GM12892 (cell line): Measurements from ENCODE around the gene CCNDBP1.
A peak's percentile ranks its signal among the peaks of the same experiment; 100 is the strongest.

ENCODE experiments used
- POLR2A ChIP-seq: IDR thresholded peaks from 2 replicates; pipeline ENCODE4 v1.6.1; 2011; ENCODE audit warnings: low read depth, low read length, control low read depth
- TAF1 ChIP-seq: IDR thresholded peaks from 2 replicates; pipeline ENCODE4 v1.6.1; 2011; ENCODE audit warnings: low read depth, mild to moderate bottlenecking, control low read depth, low read length, borderline replicate concordance

DNA sequence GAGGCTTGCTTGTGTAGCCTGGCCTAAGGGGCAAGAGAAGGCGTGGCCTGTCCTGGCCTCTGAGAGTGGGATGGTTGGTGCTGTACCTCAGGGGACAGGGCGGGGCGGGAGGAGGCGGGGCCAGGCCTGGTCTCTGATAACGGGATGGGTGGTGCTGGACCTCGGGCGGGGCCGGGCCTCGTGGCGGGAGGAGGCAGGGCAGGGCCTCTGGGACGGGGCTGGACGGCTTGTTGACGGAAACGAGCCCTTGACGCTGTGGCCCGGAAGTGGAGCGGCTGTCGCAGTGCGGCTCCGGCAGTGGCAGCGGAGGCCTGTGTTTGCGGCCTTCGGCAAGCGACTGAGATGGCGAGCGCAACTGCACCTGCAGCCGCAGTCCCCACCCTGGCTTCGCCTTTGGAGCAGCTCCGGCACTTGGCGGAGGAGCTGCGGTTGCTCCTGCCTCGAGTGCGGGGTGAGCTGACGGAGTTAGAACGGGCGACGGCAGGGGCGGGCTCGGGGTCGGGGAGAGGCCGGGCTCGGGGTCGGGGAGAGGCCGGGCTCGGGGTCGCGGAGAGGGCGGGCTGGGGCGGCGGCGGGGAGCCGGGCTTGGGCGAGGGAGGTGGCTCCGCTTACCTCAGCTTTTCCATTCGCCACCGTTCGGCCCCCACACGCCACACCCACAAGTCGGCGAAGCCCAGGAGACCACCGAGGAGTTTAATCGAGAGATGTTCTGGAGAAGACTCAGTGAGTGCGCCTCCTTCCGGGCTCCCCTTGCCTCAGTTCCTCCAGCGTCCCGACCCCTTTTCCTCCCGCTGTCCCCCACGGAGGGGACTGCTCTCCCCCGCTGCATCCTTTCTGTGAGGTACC lies at the start of gene CCNDBP1:
- TF ChIP-seq TAF1 (peak; percentile 73; the same call in 1 of the 2 replicates), POLR2A (peak; percentile 95)
